NCI-H1092 (cell line): ENCODE results near the gene TUBB4A.
A peak's percentile ranks its signal among the peaks of the same experiment; 100 is the strongest.
"Not testable (repeated sequence)": the region's sequence is repeated elsewhere in the genome, so short reads cannot be mapped to it uniquely, and the experiment has no call there.

Experiments
- DNase-seq: peaks from one replicate; lab custom pipeline; 2025; lab: John Stamatoyannopoulos, UW

TUBB4A gene

DNA sequence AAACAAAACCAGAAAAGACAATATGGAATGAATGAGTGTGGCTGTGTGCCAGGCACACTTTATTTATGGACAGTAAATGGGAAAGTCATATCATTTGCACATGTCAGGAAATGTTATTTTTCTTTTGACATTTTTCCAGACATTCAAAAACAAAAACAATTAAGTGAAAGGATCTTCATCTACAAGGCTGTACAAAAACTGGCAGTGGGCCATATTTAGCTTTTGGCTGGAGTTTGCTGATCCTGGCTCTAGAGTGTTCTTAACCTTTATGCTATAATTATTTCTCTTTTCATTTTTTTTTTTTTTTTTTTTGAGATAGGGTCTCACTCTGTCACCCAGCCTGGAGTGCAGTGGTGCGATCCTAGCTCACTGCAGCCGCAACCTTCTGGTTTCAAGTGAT is 22.2 kb upstream of the TUBB4A start:
- DNase-seq, result no peak

DNA sequence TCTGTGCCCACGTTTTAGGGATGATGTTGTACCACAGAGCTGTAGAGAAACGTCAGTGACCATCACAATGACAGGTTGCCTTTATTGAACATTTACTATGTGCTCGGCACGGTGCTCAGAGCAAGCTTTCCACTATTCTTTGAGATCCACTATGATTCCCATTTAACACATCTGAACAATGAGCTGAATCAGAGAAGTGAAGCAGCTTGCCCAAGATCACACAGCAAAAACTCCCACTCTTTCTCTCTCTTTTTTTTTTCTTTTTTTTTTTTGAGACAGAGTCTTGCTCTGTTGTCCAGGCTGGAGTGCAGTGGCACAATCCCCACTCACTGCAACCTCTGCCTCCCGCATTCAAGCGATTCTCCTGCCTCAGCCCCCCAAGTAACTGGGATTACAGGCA is 20.6 kb upstream of the TUBB4A start:
- no peak for DNase-seq

DNA sequence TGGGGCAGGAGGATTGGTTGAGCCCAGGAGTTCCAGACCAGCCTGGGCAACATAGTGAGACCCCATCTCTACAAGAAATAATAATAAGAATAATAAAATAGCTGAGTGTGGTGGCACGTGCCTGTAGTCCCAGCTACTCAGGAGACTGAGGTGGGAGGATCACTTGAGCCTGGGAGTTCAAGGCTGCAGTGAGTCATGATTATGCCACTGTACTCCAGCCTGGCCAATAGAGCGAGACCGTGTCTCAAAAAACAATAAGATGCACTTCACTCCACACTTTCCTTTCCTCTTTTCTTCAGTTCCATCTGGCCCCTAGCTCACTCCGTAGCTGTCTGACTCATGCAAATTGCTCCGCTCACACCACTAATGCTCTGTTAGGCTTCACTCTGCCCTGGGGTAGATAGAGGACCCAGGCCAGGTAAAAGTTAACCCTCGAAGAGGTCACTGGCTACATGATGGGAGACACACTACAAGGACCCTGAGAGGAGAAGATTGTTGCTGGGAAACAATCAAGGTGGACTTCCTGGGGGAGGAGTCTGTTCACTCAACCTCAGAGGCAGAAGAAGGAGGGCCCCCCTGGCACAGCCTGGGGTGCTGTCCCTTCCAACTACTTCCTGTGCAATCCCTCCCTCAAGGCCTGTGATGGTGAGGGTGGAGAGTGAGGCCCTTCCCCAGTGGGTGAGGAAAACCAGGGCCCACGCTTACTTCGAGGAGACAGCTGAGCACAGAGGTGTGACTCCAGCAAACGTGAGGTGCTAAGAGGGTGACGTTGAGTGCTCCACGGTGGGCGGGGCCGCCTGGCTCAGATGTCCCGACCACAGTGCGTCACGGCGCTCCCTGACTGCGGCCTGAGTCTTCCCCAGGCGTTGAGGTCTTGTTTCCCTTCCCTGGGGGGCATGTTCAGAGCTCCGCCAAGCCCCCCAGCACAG is 19.9 kb upstream of the TUBB4A start:
- DNase-seq, result no peak

DNA sequence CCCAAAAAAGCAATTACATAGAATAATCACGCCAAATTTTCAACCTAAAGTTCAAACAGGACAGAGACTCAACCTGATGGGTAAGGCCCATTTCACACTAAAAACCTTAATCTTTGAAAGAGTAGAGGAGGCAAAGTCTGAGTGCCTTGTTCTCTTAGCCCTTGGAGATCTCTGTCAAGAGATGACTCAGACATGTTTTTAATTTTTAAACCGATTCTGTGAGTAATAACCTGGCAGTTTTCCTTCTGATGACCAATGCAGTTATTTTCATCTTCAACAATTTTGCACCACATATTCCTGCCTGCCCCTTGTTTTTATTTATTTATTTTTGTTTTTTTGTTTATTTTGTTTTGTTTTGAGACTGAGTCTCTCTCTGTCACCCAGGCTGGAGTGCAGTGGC is 17.2 kb upstream of the TUBB4A start:
- DNase-seq, result no peak

DNA sequence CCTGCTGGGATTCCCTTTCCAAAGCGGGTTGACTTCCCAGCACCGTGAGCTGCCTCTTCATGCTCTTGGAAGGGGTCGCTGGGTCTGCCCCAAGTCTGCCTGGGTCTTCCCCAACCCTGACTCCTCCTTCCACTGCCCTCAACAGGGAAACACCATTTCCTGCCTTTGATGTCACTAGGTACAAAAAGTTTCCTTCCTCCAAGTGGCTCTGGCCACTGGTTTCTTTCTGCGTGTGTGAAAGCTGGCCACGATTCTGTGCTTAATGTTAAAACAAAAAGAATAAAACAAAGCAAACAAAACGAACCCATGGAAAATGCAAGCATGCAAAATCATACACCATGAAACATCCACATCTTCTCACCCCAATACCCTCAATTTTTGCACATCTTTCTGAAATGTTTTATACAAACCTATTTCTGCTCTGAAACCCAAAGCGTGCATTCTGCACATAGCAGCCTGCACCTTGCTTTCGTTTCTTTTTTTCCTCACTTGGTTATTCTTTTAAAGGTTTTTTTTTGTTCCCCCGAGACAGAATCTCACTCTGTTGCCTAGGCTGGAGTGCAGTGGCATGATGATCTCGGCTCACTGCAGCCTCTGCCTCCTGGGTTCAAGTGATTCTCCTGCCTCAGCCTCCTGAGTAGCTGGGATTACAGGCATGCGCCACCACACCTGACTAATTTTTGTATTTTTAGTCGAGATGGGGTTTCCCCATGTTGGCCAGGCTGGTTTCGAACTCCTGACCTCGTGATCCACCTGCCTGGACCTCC is 16.2 kb upstream of the TUBB4A start:
- DNase-seq, result no peak

DNA sequence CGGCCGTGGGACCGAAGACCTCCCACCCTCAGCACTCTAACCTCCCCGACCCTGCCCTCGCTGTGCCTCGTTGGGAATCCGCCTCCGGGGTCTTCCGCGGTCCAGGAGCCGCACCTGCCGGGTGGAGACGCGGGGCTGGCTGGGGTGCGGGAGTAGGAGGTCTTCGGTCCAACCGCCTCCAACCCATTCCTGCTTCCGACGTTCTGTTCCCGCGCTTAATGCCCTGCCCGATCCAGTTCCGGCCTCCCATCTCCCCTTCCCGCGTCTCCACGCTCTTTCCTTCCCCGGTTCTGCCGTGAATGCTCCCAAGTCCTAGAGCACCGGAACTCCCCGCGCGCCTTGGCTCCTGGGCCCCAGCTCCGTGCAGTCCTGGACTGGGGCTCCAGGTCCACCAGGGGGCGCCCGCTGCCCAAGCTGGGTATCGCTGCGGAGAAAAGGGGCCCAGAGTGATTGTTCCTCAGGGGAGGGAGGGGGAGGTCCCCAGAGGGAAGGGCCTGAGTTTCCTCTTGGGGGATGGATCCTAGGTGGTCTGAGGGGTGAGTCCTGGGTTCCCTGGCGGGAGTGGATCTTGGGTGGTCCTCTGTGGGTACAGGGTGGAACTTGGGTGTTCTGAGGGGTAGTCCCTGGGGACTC is 14.7 kb upstream of the TUBB4A start:
- peak; percentile 62 for DNase-seq

DNA sequence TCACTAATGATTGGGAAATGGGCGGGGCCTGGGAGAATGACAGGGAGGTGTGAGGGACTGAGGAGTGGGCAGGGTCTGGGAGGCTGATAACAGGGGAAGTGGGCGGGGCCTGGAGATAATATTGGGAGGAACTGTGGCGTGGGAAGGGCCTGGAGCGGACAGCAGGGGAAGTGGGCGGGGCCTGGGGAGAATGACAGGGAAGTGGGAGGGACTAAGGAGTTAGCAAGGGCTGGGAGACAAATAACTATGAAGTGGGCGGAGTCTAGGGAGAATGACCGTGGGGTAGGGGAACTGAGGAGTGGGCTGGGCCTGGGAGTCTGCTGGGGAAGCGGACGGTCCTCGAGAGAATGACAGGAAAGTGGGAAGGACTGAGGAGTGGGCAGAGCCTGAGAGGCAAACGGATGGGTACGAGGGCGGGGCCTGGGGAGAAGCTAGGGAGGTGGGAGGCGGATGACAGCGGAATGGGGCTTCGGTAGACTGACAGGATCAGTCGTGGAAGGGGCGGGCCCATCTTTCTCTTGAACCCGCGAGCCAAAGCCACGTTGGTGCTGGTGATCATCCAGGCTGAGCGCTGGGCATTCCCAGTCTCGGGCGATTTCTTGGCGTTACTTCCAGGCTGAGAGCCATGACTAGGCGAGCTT is 14.0 kb upstream of the TUBB4A start:
- DNase-seq, result no peak

DNA sequence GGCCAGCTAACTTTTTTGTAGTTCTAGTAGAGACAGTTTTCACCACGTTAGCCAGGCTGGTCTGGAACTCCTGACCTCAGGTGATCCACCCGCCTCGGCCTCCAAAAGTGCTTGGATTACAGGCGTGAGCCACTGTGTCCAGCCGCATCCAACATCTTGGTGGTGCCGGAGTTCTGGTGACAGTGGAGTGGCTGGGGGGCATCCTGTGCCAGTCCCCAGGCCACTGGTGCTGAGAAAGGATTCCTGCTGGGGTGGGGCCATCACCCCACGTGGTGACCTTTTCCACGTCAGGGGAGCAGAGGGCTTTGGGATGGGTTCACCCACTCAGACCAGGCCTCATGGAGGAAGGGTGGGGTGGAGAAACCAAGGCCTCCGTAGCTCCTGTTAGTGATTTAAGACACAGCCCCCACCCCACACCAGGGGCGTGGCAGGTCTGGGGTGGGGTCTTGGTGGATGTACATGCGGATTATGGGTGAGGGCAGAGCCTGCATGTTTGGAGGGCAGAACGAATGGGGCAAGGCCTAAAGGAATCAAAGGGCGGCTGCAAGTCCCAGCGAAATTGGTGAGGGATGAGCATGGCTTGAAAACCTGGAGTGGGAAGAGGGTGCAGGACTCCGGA is 12.9 kb upstream of the TUBB4A start:
- DNase-seq, result no peak

DNA sequence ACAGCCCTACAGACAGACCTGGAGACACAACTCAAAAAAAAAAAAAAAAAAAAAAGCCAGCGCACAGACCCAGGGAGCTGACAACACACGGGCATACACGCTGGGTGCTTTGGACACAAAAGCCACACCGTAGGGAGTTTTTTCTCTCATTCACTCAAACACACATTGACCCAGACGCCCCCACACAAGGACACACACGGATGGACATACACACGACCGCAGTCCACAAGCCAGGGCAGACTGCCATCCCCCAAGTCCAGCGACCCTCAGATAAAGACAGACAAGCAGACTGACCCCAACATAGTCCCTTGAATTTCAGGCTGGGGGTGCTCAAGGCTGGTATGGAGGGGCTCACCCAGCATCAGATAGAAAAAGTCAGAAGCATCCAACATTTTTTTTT is 12.0 kb upstream of the TUBB4A start:
- DNase-seq, result no peak

DNA sequence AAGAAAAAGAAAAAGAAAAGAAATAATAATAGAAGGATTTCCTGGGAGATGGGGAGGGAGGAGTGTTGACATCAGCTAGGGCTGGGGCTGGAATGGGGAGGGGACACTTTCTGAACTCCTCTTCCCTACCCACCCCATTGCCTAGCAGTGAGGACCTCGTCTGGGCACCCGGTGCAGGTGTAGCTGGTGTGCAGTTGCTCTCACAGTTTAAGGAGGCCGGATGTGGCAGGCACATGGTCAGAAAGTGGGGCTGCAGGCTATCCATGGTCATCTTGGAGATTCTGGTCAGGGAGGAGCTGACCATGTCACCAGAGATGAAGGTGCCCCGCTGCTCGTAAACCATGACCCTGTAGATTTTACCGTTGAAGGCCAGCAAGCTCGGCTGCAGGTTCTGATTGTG is 8.5 kb upstream of the TUBB4A start:
- DNase-seq, result no peak

DNA sequence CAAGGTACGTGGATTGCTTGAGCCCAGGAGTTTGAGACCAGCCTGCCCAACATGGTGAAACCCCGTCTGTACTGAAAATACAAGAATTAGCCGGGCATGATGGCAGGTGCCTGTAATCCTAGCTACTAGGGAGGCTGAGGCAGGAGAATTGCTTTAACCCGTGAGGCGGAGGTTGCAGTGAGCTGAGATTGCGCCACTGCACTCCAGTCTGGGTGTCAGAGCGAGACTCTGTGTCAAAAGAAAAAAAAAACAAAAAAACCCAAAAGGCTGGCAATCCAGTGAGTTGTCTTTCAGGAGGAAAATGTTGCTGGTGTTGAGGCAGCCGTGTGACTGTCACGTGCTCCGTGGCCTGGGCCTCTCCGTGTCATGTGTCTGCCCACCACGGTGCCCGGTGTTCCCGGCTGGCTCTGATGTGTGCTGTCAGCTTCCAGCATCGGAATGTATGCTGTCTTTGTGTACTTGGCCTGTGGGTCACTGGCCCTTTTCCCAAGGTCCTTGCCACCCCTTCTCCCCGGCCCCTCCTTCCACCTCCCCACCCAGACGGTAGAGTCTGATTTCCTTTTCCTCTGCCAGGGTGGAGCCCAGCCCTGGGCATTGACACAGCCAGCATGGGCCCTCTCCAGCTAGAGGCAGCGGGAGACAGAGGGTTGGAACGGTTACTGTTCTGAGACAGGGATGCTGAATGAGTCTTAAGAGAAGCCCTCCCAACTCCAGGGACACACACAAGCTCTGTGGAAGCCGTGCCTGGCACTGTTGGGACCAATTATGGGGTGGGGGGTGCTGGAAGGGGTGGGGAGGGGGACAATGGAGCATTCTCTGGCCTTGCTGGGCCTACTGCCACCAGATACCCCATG is 7.2 kb upstream of the TUBB4A start:
- DNase-seq, result no peak

DNA sequence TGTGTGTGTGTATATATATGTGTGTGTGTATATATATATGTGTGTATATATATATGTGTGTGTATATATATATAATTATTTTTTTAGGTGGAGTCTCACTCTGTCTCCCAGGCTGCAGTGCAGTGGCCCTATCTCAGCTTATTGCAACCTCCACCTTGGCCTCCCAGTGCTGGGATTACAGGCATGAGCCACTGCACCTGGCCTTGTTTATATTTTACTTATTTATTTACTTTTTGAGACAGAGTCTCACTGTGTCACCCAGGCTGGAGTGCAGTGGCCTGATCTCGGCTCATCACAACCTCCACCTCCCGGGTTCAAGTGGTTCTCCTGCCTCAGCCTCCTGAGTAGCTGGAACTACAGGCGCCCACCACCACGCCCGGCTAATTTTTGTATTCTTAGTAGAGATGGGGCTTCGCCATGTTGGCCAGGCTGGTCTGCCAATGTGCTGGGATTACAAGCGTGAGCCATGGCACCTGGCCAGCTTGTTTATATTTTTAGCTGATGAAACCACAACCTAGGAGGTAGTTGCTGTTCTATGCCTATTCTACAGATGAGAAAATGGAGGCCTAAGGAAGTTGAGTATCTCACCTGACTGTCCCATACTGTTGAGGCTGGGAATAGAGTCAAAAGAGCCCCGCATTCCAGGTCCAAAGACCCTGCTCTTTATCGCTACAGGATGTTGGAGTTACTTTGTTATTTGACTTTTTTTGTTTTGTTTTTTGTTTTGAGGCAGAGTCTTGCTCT is 6.1 kb upstream of the TUBB4A start:
- DNase-seq, result not testable (repeated sequence)

DNA sequence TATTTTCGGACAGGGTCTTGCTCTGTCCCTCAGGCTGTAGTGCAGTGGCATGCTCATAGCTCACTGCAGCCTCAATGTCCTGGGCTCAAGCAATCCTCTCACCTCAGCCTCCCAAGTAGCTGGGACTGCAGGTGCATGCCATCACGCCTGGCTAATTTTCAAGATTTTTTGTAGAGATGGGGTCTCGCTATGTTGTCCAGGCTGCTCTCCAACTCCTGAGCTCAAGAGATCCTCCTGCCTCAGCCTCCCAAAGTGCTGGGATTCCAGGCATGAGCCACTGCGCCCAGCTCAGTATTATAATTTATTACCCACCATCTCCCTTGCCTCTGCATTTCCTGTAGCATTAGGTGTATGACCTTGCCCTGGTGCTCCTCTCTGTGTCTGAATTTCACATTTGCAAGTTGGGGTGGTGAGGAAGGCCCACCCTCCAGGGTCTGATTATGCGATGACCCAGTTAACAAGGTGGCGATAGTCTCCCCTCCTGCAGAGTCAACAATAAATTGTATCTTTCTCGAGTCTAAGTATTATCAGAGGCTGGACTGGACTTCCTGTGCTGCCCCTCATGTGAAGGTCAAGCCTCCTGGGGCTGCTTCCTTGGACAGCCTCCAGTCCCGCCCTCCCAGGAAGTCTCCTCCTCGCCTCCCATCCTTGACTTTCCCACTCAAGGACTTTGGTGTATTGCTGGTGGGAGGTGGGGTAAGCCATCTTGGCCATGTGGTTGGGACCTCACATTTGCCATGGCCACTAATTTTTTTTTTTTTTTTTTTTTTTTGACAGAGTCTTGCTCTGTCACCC is 1.5 kb upstream of the TUBB4A start:
- no peak for DNase-seq

DNA sequence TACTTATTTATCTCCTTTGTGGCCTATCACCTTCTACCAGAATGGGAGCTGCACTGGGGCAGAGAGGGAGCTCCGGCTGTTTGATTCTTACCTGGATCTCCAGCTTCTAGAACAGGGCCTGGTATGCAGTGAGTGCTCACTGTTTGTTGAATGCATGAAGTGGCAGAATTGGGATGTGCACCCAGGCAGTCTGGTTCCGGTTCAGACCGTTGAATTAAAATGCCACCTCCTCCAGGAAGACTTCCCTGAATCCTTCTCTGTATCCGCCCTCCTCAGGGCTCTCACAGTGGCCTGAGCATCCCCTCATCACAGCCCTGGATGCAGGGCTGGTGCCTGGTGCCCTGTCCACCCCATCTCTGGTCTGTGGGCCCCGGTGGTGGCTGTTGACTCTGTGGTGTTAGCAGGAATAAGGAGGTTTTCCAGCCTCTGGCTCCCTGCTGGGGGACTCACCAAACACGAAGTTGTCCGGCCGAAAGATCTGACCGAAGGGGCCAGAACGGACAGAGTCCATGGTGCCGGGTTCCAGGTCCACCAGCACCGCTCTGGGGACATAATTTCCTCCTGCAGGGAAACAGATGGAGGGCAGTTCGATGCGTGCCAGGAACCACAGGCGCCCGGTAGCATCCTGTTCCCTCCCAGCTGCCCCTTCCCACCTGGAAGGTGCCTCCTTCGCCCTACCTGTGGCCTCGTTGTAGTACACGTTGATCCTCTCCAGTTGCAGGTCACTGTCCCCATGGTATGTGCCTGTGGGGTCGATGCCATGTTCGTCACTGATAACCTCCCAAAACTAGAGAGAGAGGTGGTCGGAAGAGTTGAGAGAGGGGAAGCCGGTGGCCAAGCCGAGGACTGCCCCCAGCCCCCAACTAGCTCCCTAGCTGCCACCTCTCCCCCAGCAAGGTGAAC is 1.0 kb downstream of the TUBB4A start:
- no peak for DNase-seq

DNA sequence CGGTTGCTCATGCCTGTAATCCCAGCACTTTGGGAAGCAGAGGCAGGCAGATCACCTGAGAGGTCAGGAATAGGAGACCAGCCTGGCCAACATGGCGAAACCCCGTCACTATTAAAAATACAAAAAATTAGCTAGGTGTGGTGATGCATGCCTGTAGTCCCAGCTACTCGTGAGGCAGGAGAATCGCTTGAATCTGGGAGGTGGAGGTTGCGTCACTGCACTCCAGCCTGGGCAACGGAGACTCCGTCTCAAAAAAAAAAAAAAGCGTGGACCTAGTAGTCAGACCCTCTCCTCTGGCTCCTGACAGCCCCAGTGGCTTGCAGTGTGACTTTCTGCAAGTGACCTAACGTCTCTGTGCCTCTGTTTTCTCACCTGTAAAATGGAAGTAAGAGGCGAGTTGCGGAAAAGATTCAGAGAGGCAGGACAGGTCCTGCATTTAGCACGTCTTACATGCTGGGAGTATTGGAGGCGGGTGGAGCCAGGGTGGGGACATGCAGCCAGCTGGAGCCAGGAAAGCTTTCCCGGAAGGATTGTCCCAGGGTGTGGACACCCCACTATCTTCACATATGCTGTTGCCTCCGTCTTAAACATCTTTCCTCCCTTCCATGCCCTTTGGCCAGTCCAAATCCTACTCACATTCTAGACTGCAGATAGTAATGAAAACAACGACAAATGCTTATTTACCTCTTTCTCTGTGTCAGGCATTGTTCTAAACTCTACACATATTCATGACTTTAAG is 2.9 kb downstream of the TUBB4A start:
- DNase-seq, result no peak

DNA sequence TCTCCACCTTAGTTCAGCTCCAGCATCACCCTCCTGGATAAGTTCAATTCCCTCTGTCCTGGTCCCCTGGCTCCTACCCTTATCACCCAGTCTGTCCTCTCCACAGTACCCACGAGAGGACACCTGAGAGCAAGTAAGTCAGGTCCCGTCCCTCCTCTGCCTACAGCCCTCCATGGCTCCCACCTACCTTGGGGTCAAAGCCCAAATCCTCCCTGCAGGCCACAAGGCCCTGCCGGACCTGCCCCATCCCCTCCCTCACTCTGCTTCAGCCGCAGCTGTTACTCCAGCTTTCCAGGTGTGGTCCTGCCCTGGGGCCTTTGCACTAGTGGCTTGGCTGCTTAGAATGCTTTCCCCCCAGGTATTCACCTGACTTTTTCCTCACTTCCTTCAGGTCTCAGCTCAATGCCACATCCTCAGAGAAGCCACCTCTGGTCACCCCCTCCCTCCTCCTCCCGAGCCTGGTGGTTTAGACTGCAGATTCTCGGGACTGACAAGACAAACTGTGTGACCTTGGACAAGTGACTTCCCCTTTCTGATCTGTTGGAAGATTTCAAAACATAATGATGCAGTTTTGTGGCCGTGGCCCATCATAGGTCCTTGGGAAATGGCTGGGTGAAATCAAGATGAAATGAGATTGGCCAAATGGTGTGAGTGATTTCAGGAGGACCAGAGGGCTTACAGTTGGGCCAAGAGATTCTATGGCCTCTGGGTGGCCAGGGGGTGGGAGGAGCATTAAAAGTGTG is 3.6 kb downstream of the TUBB4A start:
- no peak for DNase-seq

DNA sequence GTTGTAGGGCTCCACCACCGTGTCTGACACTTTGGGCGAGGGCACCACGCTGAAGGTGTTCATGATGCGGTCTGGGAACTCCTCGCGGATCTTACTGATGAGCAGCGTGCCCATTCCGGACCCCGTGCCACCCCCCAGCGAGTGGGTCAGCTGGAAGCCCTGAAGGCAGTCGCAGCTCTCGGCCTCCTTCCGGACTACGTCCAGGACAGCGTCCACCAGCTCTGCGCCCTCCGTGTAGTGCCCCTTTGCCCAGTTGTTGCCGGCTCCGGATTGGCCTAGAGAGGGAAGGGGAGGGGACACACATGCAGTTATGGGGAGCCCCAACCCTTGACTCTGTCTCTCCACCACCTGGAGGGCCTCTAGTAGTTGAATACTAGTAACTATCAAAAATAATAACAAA is 6.2 kb downstream of the TUBB4A start:
- no peak for DNase-seq
